Fibroblast of lung (primary cell): Measurements from ENCODE around the gene PRSS50. TPM values are rescaled to one million over a fixed set of nuclear protein-coding genes. Genes with fewer than 3 reads are reported as not detected.

Experiments used
- DNase-seq, 2 donors: peaks; one replicate each; pipeline versions ENCODE4 v3.0.0 to v3.0.0-alpha.2; 2010; ENCODE audit warnings: low read depth in 2 of 2
- H2AFZ ChIP-seq: 2 replicates; pipeline ENCODE4 v1.5.1; 2012; ENCODE audit warnings: low read length, control low read depth, inconsistent platforms
- H3K27ac ChIP-seq: 2 replicates; pipeline ENCODE4 v1.5.1; 2011; ENCODE audit warnings: low read length, control low read depth; ENCODE audit not compliant: insufficient read depth
- H3K27me3 ChIP-seq: 2 replicates; pipeline ENCODE4 v1.5.1; 2011; ENCODE audit warnings: mild to moderate bottlenecking, low read length; ENCODE audit not compliant: control insufficient read depth, insufficient read depth
- H3K36me3 ChIP-seq: 2 replicates; pipeline ENCODE4 v1.5.1; 2011; ENCODE audit warnings: low read length; ENCODE audit not compliant: control insufficient read depth, insufficient read depth
- H3K4me1 ChIP-seq: 2 replicates; pipeline ENCODE4 v1.5.1; 2011; ENCODE audit warnings: low read length; ENCODE audit not compliant: control insufficient read depth, insufficient read depth; ENCODE audit errors: extremely low read depth
- H3K4me2 ChIP-seq: 2 replicates; pipeline ENCODE4 v1.5.1; 2011; ENCODE audit warnings: low read length, control low read depth; ENCODE audit not compliant: insufficient read depth; ENCODE audit errors: extremely low read depth
- H3K4me3 ChIP-seq, 4 experiments: fragments of 200-600 bp in 1 of 4; sonication (generic) in 1 of 4; replicated peaks in 1 of 4; 2 replicates each; pipeline ENCODE4 v1.5.1; 2011 to 2016; ENCODE audit warnings: low read length in 4 of 4, low read depth in 3 of 4, mild to moderate bottlenecking in 3 of 4, control low read depth in 2 of 4, inconsistent platforms in 1 of 4, mixed read lengths in 1 of 4; ENCODE audit not compliant: insufficient read depth in 1 of 4; ENCODE audit errors: control extremely low read depth in 1 of 4
- H3K79me2 ChIP-seq: 2 replicates; pipeline ENCODE4 v1.5.1; 2012; ENCODE audit warnings: mild to moderate bottlenecking, low read length, inconsistent platforms; ENCODE audit not compliant: control insufficient read depth, insufficient read depth
- H3K9ac ChIP-seq: 2 replicates; pipeline ENCODE4 v1.5.1; 2011; ENCODE audit warnings: mild to moderate bottlenecking, low read length, control low read depth; ENCODE audit not compliant: insufficient read depth
- H3K9me3 ChIP-seq: 2 replicates; pipeline ENCODE4 v1.5.1; 2012; ENCODE audit warnings: low read depth, low read length; ENCODE audit not compliant: control insufficient read depth, insufficient read depth
- H4K20me1 ChIP-seq: 2 replicates; pipeline ENCODE4 v1.5.1; 2011; ENCODE audit warnings: low read length; ENCODE audit not compliant: control insufficient read depth, insufficient read depth; ENCODE audit errors: extremely low read depth
- CTCF ChIP-seq, 2 donors: IDR thresholded peaks in 1 of 2; conservative IDR thresholded peaks in 1 of 2; 1 replicate in 1 of 2; 2 replicates in 1 of 2; pipeline ENCODE4 v1.5.1; 2011 to 2012; ENCODE audit warnings: low read length in 2 of 2, control low read depth in 1 of 2, inconsistent platforms in 1 of 2, low read depth in 1 of 2, mild to moderate bottlenecking in 1 of 2
- EZH2 ChIP-seq: IDR thresholded peaks from 2 replicates; pipeline ENCODE4 v1.5.1; 2012; ENCODE audit warnings: low read length, control low read depth, mild to moderate bottlenecking; ENCODE audit errors: missing control alignments
- polyA plus RNA-seq, 2 donors: library from polyadenylated mRNA; depleted of rRNA in 1 of 2; stranded (reverse) in 1 of 2; unstranded in 1 of 2; fragments of >200 nt; gene quantifications; 2 replicates each; pipeline ENCODE4 v1.2.1, GENCODE V29; 2011 to 2012; ENCODE audit warnings: missing spikeins in 1 of 2
- total RNA-seq: library from RNA; depleted of rRNA; stranded (reverse); fragments of >200 nt; gene quantifications from 2 replicates; pipeline ENCODE4 v1.2.1, GENCODE V29; 2014

PRSS50 gene
- total and polyA plus RNA-seq, 2 donors (not counting 1 experiment from before 2014, with no cell fraction given) = not detected

GRCh38 chr3:46700772-46701171 is 16.9 kb downstream of the PRSS50 start:
- no peak overlapping the region for H3K27ac ChIP-seq
- H3K4me3 ChIP-seq = no peak overlapping the region
- no peak overlapping the region for H3K4me2 ChIP-seq
- H3K36me3 ChIP-seq = no peaks in the 10 kb centered on the region
- TF ChIP-seq CTCF (conservative IDR thresholded peaks at IDR 0.05 in 1 of 2, IDR thresholded peaks at IDR 0.05 in 1 of 2; ENCODE audit: low read depth in 1 of 2, low read length in 2 of 2) = no peak
- TF ChIP-seq EZH2 = no peak
- H3K79me2 ChIP-seq = no peaks in the 10 kb centered on the region
- H3K27me3 ChIP-seq = peaks cover 18% of the 10 kb centered on the region
- peaks cover 1% of the 10 kb centered on the region for H4K20me1 ChIP-seq
- H2AFZ ChIP-seq = no peak overlapping the region
- H3K4me1 ChIP-seq = no peaks in the 10 kb centered on the region
- no peak overlapping the region for H3K9ac ChIP-seq
- no peaks in the 10 kb centered on the region for H3K9me3 ChIP-seq
- DNase-seq = no peak

GRCh38 chr3:46699676-46700523 is 17.8 kb downstream of the PRSS50 start:
- Histone ChIP-seq H3K4me2 (no peak overlapping the region), H3K4me1 (no peaks in the 10 kb centered on the region), H2AFZ (no peak overlapping the region), H3K27ac (no peak overlapping the region), H3K9ac (no peak overlapping the region), H3K4me3 (no peak overlapping the region), H3K27me3 (peaks cover 18% of the 10 kb centered on the region), H4K20me1 (peaks cover 1% of the 10 kb centered on the region), H3K9me3 (no peaks in the 10 kb centered on the region), H3K36me3 (no peaks in the 10 kb centered on the region), H3K79me2 (no peaks in the 10 kb centered on the region)
- DNase-seq = no peak
- TF ChIP-seq EZH2 = no peak
- no peak for TF ChIP-seq CTCF (conservative IDR thresholded peaks at IDR 0.05 in 1 of 2, IDR thresholded peaks at IDR 0.05 in 1 of 2; ENCODE audit: low read depth in 1 of 2, low read length in 2 of 2)

GRCh38 chr3:46695962-46696894 is 21.4 kb downstream of the PRSS50 start:
- no peaks in the 10 kb centered on the region for H3K9me3 ChIP-seq
- H3K27me3 ChIP-seq = peaks cover 11% of the 10 kb centered on the region
- H3K4me3 ChIP-seq = no peak overlapping the region
- H4K20me1 ChIP-seq = peaks cover 1% of the 10 kb centered on the region
- H3K9ac ChIP-seq = no peak overlapping the region
- H3K4me2 ChIP-seq = no peak overlapping the region
- H2AFZ ChIP-seq = no peak overlapping the region
- H3K79me2 ChIP-seq = no peaks in the 10 kb centered on the region
- TF ChIP-seq CTCF (conservative IDR thresholded peaks at IDR 0.05 in 1 of 2, IDR thresholded peaks at IDR 0.05 in 1 of 2; ENCODE audit: low read depth in 1 of 2, low read length in 2 of 2) (no peak), EZH2 (no peak)
- H3K4me1 ChIP-seq = peaks cover 5% of the 10 kb centered on the region
- peak; percentile 12 to 16 for DNase-seq
- no peak overlapping the region for H3K27ac ChIP-seq
- H3K36me3 ChIP-seq = no peaks in the 10 kb centered on the region
